HepG2 (cell line): ENCODE results near the gene SEC24B. TPM values are rescaled to one million over a fixed set of nuclear protein-coding genes. Genes with fewer than 3 reads are reported as not detected.
A peak's percentile ranks its signal among the peaks of the same experiment; 100 is the strongest.

ENCODE experiments used
- ADNP ChIP-seq: sonication (generic); formaldehyde crosslinking; IDR thresholded peaks from 2 replicates; pipeline ENCODE4 v1.4.0; 2020; ENCODE audit warnings: missing genetic modification reagents
- KDM2A ChIP-seq: sonication (generic); formaldehyde crosslinking; IDR thresholded peaks from 2 replicates; pipeline ENCODE4 v1.4.0; 2020; ENCODE audit warnings: low read depth, missing genetic modification reagents, borderline replicate concordance
- NR2C2 ChIP-seq: sonication (generic); formaldehyde crosslinking; IDR thresholded peaks from 2 replicates; pipeline ENCODE4 v1.4.0; 2020; ENCODE audit warnings: missing genetic modification reagents, mild to moderate bottlenecking, moderate library complexity, borderline replicate concordance
- PHF20 ChIP-seq: sonication (generic); formaldehyde crosslinking; IDR thresholded peaks from 2 replicates; pipeline ENCODE4 v1.5.0; 2020; ENCODE audit warnings: mild to moderate bottlenecking, missing genetic modification reagents
- PTBP1 ChIP-seq: fragments of 200-400 bp; formaldehyde crosslinking; IDR thresholded peaks from 2 replicates; pipeline ENCODE4 v1.6.1; 2018; ENCODE audit warnings: low read length, low read depth; ENCODE audit not compliant: poor library complexity, severe bottlenecking
- TEAD2 ChIP-seq: sonication (generic); formaldehyde crosslinking; IDR thresholded peaks from 2 replicates; pipeline ENCODE4 v1.9.0; 2021; ENCODE audit warnings: missing genetic modification reagents
- ZNF331 ChIP-seq: sonication (generic); formaldehyde crosslinking; IDR thresholded peaks from 2 replicates; pipeline ENCODE4 v1.4.0; 2020; ENCODE audit warnings: missing genetic modification reagents
- ZNF33B ChIP-seq: sonication (generic); formaldehyde crosslinking; IDR thresholded peaks from 2 replicates; pipeline ENCODE4 v1.5.1; 2020; ENCODE audit warnings: mild to moderate bottlenecking, missing genetic modification reagents
- ZNF776 ChIP-seq: sonication (generic); formaldehyde crosslinking; IDR thresholded peaks from 2 replicates; pipeline ENCODE4 v1.4.0; 2020; ENCODE audit warnings: mild to moderate bottlenecking, missing genetic modification reagents
- polyA plus RNA-seq, 8 experiments: library from polyadenylated mRNA; depleted of rRNA in 3 of 8; stranded (reverse) in 7 of 8; unstranded in 1 of 8; fragments of >200 nt; fragmentation: Illumina TruSeq in 4 of 8; extraction: Trizol in 4 of 8; gene quantifications; 2 replicates each; pipeline versions ENCODE4 v1.2.1 to v1.2.3, GENCODE V29; 2011 to 2016; ENCODE audit warnings: low read depth in 4 of 8, missing spikeins in 1 of 8, mixed read lengths in 1 of 8; ENCODE audit not compliant: insufficient read depth in 1 of 8
- total RNA-seq, 5 experiments: library from RNA; depleted of rRNA; stranded (reverse); fragments of >200 nt; fragmentation: Illumina TruSeq; extraction: Trizol; gene quantifications; 2 replicates each; pipeline ENCODE4 v1.2.3, GENCODE V29; 2016; ENCODE audit warnings: low read depth in 1 of 5
- TF ChIP-seq, protein P1 (sequence below): sonication (generic); formaldehyde crosslinking; IDR thresholded peaks from 2 replicates; pipeline ENCODE4 v1.9.0; 2022; ENCODE audit warnings: low read depth, missing genetic modification reagents
- TF ChIP-seq, protein P2 (sequence below): sonication (generic); formaldehyde crosslinking; IDR thresholded peaks from 2 replicates; pipeline ENCODE4 v1.5.1; 2020; ENCODE audit warnings: mild to moderate bottlenecking, missing genetic modification reagents, moderate library complexity
- TF ChIP-seq, protein P3 (sequence below): sonication (generic); formaldehyde crosslinking; IDR thresholded peaks from 2 replicates; pipeline ENCODE4 v1.5.0; 2020; ENCODE audit warnings: missing genetic modification reagents
- TF ChIP-seq, protein P4 (sequence below): sonication (generic); formaldehyde crosslinking; IDR thresholded peaks from 2 replicates; pipeline ENCODE4 v1.4.0; 2020; ENCODE audit warnings: missing genetic modification reagents
- TF ChIP-seq, protein P5 (sequence below): sonication (generic); formaldehyde crosslinking; IDR thresholded peaks from 2 replicates; pipeline ENCODE4 v1.9.0; 2021; ENCODE audit warnings: mild to moderate bottlenecking, missing genetic modification reagents

SEC24B gene
- total and polyA plus RNA-seq, 2 of the 13 experiments (the other 11 are each of a cell fraction or from before 2014, with no cell fraction given), result 14.6 to 39.0 TPM

DNA sequence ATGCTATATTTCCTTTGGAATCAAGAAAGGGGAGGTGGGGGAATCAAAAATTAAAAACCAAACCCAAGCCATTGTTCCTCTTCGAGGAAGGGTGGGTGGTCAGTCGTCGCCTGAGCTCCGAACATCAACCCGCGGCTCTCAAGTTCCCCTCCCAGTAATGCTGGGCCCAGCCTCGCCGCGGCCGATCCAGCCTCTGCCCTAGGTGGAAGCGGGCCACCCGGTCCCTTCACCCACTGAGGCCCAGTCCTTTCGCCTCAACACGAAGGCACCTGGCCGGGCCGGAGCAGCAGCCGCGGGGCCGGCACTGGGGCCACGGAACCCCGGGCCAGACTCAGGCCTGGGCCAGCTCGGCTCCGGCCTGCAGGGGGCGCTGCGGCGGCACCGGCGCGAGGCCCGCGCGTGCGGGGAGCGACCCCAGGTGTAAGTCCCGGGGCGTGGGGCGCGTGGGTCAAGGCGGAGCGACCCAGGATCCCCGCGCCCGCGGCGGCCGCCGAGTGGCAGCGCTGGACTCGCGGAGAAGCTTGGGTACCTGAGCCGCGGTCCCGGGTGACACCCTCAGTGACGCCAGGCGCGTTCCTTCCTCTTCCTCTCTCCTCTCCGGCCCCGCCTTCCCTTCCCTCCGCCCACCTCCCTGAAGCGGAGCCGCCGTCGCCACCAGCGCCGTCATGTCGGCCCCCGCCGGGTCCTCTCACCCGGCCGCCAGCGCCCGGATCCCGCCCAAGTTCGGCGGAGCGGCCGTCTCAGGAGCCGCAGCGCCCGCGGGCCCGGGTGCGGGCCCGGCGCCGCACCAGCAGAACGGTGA is at the start of gene SEC24B (continued):
- TF ChIP-seq NR2C2, result peak; percentile 18; the same call in 1 of the 2 replicates
- TF ChIP-seq, protein P1, sequence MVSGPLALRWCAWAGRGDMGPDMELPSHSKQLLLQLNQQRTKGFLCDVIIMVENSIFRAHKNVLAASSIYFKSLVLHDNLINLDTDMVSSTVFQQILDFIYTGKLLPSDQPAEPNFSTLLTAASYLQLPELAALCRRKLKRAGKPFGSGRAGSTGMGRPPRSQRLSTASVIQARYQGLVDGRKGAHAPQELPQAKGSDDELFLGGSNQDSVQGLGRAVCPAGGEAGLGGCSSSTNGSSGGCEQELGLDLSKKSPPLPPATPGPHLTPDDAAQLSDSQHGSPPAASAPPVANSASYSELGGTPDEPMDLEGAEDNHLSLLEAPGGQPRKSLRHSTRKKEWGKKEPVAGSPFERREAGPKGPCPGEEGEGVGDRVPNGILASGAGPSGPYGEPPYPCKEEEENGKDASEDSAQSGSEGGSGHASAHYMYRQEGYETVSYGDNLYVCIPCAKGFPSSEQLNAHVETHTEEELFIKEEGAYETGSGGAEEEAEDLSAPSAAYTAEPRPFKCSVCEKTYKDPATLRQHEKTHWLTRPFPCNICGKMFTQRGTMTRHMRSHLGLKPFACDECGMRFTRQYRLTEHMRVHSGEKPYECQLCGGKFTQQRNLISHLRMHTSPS (CRISPR knock-in tag), result no peak
- peak; percentile 84; the same call in 1 of the 2 replicates for TF ChIP-seq ZNF33B (CRISPR knock-in tag)
- TF ChIP-seq KDM2A (CRISPR knock-in tag), result peak; percentile 65; the same call in 1 of the 2 replicates
- TF ChIP-seq, protein P2, sequence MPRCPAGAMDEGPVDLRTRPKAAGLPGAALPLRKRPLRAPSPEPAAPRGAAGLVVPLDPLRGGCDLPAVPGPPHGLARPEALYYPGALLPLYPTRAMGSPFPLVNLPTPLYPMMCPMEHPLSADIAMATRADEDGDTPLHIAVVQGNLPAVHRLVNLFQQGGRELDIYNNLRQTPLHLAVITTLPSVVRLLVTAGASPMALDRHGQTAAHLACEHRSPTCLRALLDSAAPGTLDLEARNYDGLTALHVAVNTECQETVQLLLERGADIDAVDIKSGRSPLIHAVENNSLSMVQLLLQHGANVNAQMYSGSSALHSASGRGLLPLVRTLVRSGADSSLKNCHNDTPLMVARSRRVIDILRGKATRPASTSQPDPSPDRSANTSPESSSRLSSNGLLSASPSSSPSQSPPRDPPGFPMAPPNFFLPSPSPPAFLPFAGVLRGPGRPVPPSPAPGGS, result peak; percentile 94
- no peak for TF ChIP-seq ADNP
- TF ChIP-seq PTBP1, result no peak
- TF ChIP-seq, protein P3, sequence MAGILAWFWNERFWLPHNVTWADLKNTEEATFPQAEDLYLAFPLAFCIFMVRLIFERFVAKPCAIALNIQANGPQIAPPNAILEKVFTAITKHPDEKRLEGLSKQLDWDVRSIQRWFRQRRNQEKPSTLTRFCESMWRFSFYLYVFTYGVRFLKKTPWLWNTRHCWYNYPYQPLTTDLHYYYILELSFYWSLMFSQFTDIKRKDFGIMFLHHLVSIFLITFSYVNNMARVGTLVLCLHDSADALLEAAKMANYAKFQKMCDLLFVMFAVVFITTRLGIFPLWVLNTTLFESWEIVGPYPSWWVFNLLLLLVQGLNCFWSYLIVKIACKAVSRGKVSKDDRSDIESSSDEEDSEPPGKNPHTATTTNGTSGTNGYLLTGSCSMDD (CRISPR knock-in tag), result no peak
- no peak for TF ChIP-seq TEAD2
- TF ChIP-seq, protein P4, sequence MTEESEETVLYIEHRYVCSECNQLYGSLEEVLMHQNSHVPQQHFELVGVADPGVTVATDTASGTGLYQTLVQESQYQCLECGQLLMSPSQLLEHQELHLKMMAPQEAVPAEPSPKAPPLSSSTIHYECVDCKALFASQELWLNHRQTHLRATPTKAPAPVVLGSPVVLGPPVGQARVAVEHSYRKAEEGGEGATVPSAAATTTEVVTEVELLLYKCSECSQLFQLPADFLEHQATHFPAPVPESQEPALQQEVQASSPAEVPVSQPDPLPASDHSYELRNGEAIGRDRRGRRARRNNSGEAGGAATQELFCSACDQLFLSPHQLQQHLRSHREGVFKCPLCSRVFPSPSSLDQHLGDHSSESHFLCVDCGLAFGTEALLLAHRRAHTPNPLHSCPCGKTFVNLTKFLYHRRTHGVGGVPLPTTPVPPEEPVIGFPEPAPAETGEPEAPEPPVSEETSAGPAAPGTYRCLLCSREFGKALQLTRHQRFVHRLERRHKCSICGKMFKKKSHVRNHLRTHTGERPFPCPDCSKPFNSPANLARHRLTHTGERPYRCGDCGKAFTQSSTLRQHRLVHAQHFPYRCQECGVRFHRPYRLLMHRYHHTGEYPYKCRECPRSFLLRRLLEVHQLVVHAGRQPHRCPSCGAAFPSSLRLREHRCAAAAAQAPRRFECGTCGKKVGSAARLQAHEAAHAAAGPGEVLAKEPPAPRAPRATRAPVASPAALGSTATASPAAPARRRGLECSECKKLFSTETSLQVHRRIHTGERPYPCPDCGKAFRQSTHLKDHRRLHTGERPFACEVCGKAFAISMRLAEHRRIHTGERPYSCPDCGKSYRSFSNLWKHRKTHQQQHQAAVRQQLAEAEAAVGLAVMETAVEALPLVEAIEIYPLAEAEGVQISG (CRISPR knock-in tag), result peak; percentile 84
- TF ChIP-seq, protein P5, sequence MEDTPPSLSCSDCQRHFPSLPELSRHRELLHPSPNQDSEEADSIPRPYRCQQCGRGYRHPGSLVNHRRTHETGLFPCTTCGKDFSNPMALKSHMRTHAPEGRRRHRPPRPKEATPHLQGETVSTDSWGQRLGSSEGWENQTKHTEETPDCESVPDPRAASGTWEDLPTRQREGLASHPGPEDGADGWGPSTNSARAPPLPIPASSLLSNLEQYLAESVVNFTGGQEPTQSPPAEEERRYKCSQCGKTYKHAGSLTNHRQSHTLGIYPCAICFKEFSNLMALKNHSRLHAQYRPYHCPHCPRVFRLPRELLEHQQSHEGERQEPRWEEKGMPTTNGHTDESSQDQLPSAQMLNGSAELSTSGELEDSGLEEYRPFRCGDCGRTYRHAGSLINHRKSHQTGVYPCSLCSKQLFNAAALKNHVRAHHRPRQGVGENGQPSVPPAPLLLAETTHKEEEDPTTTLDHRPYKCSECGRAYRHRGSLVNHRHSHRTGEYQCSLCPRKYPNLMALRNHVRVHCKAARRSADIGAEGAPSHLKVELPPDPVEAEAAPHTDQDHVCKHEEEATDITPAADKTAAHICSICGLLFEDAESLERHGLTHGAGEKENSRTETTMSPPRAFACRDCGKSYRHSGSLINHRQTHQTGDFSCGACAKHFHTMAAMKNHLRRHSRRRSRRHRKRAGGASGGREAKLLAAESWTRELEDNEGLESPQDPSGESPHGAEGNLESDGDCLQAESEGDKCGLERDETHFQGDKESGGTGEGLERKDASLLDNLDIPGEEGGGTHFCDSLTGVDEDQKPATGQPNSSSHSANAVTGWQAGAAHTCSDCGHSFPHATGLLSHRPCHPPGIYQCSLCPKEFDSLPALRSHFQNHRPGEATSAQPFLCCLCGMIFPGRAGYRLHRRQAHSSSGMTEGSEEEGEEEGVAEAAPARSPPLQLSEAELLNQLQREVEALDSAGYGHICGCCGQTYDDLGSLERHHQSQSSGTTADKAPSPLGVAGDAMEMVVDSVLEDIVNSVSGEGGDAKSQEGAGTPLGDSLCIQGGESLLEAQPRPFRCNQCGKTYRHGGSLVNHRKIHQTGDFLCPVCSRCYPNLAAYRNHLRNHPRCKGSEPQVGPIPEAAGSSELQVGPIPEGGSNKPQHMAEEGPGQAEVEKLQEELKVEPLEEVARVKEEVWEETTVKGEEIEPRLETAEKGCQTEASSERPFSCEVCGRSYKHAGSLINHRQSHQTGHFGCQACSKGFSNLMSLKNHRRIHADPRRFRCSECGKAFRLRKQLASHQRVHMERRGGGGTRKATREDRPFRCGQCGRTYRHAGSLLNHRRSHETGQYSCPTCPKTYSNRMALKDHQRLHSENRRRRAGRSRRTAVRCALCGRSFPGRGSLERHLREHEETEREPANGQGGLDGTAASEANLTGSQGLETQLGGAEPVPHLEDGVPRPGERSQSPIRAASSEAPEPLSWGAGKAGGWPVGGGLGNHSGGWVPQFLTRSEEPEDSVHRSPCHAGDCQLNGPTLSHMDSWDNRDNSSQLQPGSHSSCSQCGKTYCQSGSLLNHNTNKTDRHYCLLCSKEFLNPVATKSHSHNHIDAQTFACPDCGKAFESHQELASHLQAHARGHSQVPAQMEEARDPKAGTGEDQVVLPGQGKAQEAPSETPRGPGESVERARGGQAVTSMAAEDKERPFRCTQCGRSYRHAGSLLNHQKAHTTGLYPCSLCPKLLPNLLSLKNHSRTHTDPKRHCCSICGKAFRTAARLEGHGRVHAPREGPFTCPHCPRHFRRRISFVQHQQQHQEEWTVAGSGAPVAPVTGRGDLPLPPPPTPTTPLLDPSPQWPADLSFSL (CRISPR knock-in tag), result no peak
- no peak; the same call in 1 of the 2 replicates for TF ChIP-seq ZNF776 (CRISPR knock-in tag)
- no peak for TF ChIP-seq PHF20 (CRISPR knock-in tag)
- TF ChIP-seq ZNF331 (CRISPR knock-in tag), result no peak; the same call in 1 of the 2 replicates
